ENCODE results near the gene AMH. TPM values are rescaled to one million over a fixed set of nuclear protein-coding genes. Genes with fewer than 3 reads are reported as not detected.

AMH gene
- total RNA-seq, 1 donor, result under 0.01 TPM

- Histone ChIP-seq H3K4me2 (ENCODE audit: insufficient read depth, low read length) (no peak overlapping the region), H3K27ac (ENCODE audit: low read depth, low read length) (no peak overlapping the region)
- TF ChIP-seq, protein P1, sequence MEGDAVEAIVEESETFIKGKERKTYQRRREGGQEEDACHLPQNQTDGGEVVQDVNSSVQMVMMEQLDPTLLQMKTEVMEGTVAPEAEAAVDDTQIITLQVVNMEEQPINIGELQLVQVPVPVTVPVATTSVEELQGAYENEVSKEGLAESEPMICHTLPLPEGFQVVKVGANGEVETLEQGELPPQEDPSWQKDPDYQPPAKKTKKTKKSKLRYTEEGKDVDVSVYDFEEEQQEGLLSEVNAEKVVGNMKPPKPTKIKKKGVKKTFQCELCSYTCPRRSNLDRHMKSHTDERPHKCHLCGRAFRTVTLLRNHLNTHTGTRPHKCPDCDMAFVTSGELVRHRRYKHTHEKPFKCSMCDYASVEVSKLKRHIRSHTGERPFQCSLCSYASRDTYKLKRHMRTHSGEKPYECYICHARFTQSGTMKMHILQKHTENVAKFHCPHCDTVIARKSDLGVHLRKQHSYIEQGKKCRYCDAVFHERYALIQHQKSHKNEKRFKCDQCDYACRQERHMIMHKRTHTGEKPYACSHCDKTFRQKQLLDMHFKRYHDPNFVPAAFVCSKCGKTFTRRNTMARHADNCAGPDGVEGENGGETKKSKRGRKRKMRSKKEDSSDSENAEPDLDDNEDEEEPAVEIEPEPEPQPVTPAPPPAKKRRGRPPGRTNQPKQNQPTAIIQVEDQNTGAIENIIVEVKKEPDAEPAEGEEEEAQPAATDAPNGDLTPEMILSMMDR (IDR thresholded peaks at IDR 0.05; ENCODE audit: extremely low read depth, low read depth, low read length), result no peak
Measured at GRCh38 chr19:2226051-2226839, 22.9 kb upstream of the AMH start.

GRCh38 chr19:2226840-2227360, 22.2 kb upstream of the AMH start:
- Histone ChIP-seq H3K27ac (ENCODE audit: low read depth, low read length) (no peak overlapping the region), H2AFZ (ENCODE audit: low read length) (no peak overlapping the region), H3K36me3 (ENCODE audit: insufficient read depth, low read length) (peaks cover 53% of the 10 kb centered on the region), H3K79me2 (ENCODE audit: insufficient read depth, low read length) (peaks cover 45% of the 10 kb centered on the region), H3K9me3 (ENCODE audit: low read depth, low read length) (no peaks in the 10 kb centered on the region), H3K4me1 (ENCODE audit: insufficient read depth, low read length) (no peaks in the 10 kb centered on the region), H4K20me1 (ENCODE audit: insufficient read depth, low read length) (peaks cover 9% of the 10 kb centered on the region), H3K4me2 (ENCODE audit: insufficient read depth, low read length) (no peak overlapping the region), H3K4me3 (ENCODE audit: insufficient read depth, low read length) (no peak overlapping the region), H3K27me3 (ENCODE audit: insufficient read depth, low read length) (no peaks in the 10 kb centered on the region)
- TF ChIP-seq, protein P1 (IDR thresholded peaks at IDR 0.05; ENCODE audit: extremely low read depth, low read depth, low read length), result no peak
- DNase-seq (ENCODE audit: insufficient read length, low spot score, missing footprints), result no peak

More at GRCh38 chr19:2226051-2226839, 22.9 kb upstream of the AMH start:
- DNase-seq (ENCODE audit: insufficient read length, low spot score, missing footprints), result no peak
- no peaks in the 10 kb centered on the region for H3K27me3 ChIP-seq (ENCODE audit: insufficient read depth, low read length)
- no peaks in the 10 kb centered on the region for H3K4me1 ChIP-seq (ENCODE audit: insufficient read depth, low read length)
- H3K36me3 ChIP-seq (ENCODE audit: insufficient read depth, low read length), result peaks cover 52% of the 10 kb centered on the region
- H3K9me3 ChIP-seq (ENCODE audit: low read depth, low read length), result no peaks in the 10 kb centered on the region
- no peak overlapping the region for H2AFZ ChIP-seq (ENCODE audit: low read length)
- H3K79me2 ChIP-seq (ENCODE audit: insufficient read depth, low read length), result peaks cover 42% of the 10 kb centered on the region
- H3K4me3 ChIP-seq (ENCODE audit: insufficient read depth, low read length), result no peak overlapping the region
- H4K20me1 ChIP-seq (ENCODE audit: insufficient read depth, low read length), result peaks cover 9% of the 10 kb centered on the region

DNA sequence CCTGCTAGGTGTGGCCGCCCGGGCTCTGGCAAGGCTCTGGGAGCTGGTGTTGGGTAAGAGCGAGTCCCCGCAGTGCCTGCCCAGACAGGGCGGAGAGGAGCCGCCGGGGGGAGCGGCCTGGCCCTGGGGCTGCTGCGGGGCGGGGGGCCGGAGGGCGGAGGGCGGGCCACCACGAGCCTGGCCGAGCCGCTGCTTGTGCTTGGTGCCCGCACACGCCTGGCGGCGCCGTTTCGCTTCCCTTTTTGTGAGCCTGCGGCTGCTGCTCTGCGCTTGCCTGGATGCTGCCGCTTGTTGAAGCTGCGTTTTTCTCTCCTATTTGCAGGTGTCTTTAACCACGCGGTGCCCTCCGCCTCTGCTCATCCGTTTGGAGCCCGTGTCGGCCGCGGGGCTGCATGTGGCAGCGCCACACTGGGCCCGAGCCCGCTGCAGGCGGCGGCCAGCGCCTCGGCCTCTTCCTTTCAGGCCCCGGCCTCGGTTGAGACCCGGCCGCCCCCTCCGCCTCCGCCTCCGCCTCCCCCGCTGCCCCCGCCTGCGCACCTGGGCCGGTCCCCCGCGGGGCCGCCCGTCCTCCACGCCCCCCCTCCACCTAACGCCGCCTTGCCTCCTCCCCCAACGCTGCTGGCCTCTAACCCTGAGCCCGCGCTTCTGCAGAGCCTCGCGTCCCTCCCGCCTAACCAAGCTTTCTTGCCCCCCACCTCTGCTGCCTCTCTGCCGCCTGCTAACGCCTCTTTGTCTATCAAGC, 21.5 kb upstream of the AMH start:
- Histone ChIP-seq H3K4me1 (ENCODE audit: insufficient read depth, low read length) (no peaks in the 10 kb centered on the region), H3K27ac (ENCODE audit: low read depth, low read length) (no peak overlapping the region), H4K20me1 (ENCODE audit: insufficient read depth, low read length) (peaks cover 9% of the 10 kb centered on the region), H3K36me3 (ENCODE audit: insufficient read depth, low read length) (peaks cover 52% of the 10 kb centered on the region), H3K9me3 (ENCODE audit: low read depth, low read length) (no peaks in the 10 kb centered on the region), H3K27me3 (ENCODE audit: insufficient read depth, low read length) (no peaks in the 10 kb centered on the region), H2AFZ (ENCODE audit: low read length) (no peak overlapping the region), H3K4me3 (ENCODE audit: insufficient read depth, low read length) (no peak overlapping the region), H3K79me2 (ENCODE audit: insufficient read depth, low read length) (peaks cover 47% of the 10 kb centered on the region), H3K4me2 (ENCODE audit: insufficient read depth, low read length) (no peak overlapping the region)
- peak; percentile 91 for DNase-seq (ENCODE audit: insufficient read length, low spot score, missing footprints)
- TF ChIP-seq, protein P1 (IDR thresholded peaks at IDR 0.05; ENCODE audit: extremely low read depth, low read depth, low read length), result no peak
